T1000 (cell line): Measurements from ENCODE around the gene IFI27L1.
"Not testable (repeated sequence)": the region's sequence is repeated elsewhere in the genome, so short reads cannot be mapped to it uniquely, and the experiment has no call there.

Experiments used
- DNase-seq: peaks from one replicate; lab custom pipeline; 2025; ENCODE audit warnings: mixed read lengths; lab: John Stamatoyannopoulos, UW

IFI27L1 gene

GRCh38 chr14:94048691-94049624, 32.2 kb upstream of the IFI27L1 start:
- no peak for DNase-seq

DNA sequence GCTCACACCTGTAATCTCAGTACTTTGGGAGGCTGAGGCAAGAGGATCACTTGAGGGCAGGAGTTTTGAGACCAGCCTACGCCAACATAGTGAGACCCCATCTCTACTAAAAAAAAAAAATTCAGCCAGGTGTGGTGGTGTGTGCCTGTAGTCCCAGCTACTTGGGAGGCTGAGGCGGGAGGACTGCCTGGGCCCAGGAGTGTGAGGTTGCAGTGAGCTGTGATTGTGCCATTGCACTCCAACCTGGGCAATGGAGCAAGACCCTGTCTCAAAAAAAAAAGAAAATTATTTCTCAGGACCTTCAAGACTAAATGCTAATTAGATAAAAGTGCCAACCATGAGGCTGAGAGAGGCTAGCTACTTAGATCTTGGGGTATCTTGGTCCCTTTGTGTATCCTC, 31.5 kb upstream of the IFI27L1 start:
- DNase-seq, result no peak

DNA sequence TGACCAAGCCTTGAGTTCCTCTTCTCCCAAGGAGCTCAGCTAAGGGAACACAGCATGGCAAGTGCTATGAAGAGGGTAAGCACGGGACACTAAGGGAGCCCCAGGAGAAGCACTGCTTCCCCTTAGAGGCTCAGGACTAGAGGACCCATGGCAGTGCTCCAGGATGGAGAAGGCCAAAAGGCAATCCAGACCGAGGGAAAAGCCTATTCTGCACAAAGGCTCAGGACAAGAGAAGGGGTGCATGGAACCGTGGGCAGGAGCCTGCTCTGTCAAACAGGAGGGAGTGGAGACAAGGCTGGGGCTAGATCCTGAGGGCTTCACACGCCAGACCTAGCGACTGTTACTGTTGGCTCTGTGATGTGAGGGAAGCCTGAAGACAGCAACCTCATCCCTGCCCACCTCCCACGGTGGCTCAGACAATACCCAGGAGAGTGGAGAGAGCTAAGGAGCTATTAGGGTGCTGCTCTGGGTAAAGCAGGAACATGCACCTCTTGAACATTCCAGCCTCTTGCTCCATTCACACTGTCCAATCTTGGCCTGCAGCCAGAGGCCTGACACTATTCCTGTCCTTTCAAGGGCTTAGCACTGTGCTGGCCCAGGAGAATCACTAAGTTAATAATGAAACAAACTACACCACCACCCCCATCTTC, 30.8 kb upstream of the IFI27L1 start:
- no peak for DNase-seq

- no peak for DNase-seq
Measured at GRCh38 chr14:94051115-94051514, 30.0 kb upstream of the IFI27L1 start.

DNA sequence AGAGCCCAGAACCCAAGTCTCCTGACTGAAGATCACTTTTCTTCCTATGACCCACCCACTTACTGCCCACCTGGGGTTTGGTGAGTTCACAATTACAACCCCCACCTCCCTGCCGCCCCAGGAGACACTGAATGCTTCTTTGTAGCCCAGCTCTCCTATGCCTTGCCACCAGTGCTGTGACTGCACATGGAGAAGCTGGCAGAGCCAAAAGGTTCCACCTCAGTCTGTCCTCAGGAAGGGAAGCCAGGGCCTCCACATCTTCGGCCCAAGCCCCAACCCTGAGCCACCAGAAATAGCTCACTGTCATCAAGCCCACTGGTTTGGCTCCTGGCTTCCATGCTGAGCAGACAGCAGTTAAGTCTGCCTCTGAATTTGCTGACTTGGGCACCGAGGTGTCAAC, 29.3 kb upstream of the IFI27L1 start:
- DNase-seq, result no peak

- DNase-seq, result no peak
Measured at GRCh38 chr14:94052199-94052598, 28.9 kb upstream of the IFI27L1 start.

DNA sequence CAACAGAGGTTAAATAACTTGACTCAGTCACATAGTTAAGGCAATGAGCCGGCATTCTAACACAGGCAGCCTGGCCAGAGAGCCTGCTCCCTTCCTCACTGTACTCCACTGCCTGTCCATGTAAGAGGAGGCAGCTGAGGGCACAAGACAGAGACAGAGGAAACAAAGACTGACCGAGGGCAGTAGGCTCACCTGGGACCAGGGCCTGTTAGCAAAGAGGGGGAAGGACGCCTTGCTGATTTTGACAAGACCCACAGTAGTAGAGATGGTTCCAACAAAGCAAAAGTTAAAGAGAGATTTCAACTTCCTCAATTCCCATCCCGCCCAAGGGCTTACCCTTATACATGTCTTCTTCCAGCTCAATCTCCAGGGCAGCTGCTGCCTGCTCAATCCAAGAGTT, 28.4 kb upstream of the IFI27L1 start:
- no peak for DNase-seq

DNA sequence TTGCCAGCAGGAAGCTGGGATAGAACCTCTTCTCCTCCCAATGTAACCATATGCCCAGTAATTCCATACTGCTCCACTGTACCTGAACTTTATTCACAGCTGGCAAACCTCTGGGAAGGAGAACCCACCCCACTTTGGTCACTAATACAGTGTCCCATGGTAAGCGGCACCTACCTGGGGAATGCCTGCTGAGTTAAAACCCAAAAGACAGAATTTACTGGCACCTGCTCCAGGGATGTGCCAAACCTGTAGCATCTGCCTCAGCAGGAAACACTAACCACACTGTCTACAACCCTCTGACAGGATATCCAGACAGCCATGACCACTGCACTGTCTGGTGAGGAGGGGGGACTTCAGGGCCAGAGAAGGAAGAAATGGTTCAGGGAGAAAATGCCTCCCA, 26.7 kb upstream of the IFI27L1 start:
- DNase-seq, result no peak

- no peak for DNase-seq
Measured at GRCh38 chr14:94054936-94055335, 26.2 kb upstream of the IFI27L1 start.

DNA sequence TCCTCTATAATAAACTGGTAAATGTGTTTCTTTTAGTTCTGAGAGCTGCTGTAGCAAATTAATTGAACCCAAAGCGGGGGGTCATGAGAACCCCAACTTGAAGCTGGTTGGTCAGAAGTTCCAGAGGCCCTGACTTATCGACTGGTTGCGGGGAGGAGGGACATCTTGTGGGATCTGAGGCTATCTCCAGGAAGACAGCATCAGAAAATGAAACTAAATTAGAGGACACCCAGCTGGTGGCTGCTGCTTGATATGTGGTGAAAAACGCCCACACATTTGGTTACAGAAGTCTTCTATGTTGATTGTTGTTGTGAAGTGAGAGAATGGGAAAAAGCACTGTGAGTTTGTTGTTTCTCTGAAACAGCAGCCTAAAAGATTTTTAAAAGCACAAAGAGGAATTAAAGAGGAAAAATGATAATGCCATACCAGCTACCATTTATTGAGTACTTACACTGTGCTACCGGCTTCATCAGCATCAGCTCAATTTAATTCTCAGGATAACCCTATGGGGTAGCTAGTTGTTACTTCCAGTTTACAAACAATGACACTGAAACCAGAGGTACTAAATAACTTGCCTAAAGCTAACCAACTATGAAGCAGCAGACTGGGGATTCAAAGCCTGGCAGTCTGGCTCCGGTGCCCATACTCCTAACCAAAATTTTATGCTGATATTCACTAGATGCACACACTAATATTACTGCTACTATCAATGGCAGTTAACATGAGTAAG, 24.4 kb upstream of the IFI27L1 start:
- no peak for DNase-seq

DNA sequence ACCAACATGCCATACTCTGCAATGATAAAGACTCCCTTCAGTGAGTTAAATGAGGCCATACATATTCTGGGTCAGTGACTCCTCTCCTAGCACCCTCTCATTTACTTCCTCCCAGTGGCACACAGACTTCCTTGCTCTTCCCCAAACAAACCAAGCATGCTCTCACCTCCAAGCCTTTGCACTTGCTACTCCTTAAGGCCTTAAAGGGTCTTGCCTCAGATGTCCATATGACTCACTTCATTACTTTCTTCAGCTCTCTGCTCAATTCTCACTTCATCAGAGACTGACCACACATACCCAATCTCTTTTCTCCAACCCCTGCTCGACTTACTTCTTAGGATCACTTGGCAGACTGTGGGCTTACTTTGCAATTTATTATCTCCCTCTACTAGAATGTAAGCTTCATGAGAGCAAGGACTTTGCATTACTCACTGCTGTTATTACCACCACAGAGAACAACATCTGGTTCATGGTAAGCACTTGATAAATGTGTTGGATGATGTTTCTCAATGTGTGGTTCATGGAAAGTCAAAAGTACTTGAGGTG, 22.9 kb upstream of the IFI27L1 start:
- no peak for DNase-seq

DNA sequence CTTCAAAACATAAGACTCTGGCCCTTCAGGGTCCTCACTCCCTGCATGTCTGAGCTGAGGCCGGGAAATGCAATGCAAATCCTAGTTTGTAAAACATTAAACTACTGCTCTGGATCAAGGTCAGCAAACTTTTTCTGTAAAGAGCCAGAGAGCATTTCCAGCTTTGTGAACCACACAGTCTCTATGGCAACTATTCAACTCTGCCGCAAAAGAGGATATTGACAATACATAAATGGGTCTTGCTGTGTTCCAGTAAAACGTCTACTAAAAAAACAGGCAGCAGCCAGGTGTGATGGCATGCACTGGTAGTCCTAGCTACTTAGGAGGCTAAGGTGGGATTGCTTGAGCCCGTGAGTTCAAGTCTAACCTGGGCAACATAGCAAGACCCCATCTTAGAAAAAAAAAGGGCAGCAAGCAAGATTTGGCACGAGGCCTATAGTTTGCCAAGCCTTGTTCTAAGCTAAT, 22.4 kb upstream of the IFI27L1 start:
- no peak for DNase-seq

- no peak for DNase-seq
Measured at GRCh38 chr14:94059998-94060397, 21.1 kb upstream of the IFI27L1 start.

DNA sequence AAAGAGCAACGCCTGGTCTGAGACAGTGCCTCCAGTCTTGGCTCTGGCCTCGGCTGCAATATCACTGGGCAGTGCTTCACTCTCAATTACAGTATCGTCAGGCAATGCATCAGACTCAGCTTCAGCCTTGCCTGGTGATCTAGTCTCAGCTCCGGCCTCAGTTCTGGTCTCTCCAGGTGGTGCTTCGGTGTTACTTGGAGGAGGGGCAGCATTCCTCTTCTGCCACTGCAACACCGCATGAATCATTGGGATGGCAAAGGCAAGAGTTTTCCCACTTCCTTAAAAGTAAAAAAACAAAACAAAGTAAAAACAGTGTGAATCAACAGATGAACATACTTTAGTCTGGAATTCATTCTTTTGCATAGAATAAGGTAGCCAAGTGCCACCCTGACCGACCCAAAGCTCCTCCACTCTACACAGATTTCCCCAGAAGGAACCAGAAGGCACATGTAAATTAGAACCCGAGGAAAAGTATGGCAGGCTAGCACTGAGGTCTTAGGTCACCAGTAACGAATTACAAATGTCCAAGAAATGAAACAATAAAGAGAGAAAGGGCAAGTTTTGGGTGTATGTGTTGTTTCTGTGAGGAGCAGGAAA, 18.7 kb upstream of the IFI27L1 start:
- no peak for DNase-seq

DNA sequence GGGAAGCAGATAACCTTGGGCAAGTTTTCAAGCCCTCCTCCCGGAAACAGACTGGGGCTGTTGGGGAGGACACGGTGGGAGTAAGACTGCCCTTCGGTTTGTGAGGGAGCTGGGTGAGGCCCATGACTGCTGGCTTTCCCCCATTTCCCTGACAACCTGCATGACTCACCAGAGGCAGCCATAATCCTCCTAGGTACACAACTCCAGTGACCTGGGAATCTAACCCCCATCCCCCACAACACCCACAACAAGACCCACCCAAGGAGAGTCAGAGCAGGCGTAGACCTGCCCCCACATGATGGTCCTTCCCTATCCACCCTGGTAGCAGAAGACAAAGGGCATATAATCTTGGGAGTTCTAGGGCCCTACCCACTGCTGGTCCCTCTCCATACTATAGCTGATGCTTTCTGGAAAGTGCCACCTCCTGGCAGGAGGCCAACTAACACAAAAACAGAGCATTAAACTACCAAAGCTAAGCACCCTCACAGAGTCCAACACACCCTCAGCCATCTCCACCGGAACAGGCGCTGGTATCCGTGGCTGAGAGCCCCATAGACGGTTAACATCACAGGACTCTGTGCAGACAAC, 14.9 kb upstream of the IFI27L1 start:
- no peak for DNase-seq

- not testable (repeated sequence) for DNase-seq
Measured at GRCh38 chr14:94072076-94072475, 9.0 kb upstream of the IFI27L1 start.

DNA sequence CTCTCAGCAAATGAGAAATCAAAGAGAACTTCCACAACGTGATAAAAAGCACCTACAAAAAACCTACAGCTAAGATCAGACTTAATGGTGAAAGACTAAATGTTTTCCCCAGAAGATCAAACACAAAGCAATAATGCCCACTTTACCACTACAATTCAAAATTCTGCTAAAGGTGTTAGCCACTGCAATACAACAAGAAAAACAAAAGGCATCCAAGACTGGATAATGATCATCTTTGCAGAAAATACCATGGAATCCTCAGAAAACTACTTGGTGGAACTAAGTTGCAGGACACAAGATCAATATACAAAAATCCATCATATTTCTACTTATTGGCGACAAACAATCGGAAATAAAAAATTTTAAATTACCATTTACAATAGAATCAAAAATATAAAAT, 6.6 kb upstream of the IFI27L1 start:
- DNase-seq, result no peak

- DNase-seq, result no peak
Measured at GRCh38 chr14:94075008-94075407, 6.1 kb upstream of the IFI27L1 start.

DNA sequence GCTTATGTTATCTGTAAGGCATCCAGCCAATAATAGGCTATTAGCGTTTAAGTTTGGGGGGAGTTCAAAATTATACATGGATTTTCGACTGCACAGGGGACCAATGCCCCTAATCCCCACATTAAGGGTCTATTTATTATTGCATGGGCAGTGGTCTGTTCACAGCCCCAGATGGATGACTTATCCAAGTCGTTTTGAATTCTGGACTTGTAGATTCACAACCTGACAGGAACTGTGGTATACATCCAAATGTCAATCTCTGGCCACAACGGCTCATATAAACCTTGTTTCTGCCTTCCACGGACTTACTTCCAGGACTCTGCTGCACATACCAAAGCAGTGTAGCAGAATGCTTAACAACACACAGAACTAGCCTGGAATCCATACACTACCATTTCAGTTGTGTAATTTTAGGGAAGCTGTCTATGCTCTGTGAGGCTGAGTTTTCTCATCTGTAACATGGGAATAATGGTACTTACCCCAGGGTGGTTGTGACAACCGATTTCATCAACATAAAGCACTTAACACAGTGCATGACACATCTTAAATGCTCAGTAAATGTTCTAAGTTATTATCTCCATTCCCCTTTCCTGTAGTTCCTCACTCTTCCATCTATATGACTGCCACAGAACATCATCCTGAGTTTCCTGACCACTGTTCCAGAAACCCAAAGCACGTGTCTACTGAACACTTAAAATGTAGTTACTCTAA, 3.8 kb upstream of the IFI27L1 start:
- no peak for DNase-seq

- no peak for DNase-seq
Measured at GRCh38 chr14:94077823-94078222, 3.3 kb upstream of the IFI27L1 start.
